KMS-11 (cell line): ENCODE results near the gene ADM2.

Experiments
- H2AFZ ChIP-seq: fragments of 200-600 bp; sonication (generic); 2 replicates; pipeline ENCODE4 v1.6.1; 2016; ENCODE audit warnings: antibody characterized with exemption, mixed run types, low read depth
- H3K27ac ChIP-seq: fragments of 200-600 bp; sonication (generic); 2 replicates; pipeline ENCODE4 v1.6.1; 2016; ENCODE audit warnings: mild to moderate bottlenecking, mixed run types
- H3K27me3 ChIP-seq: fragments of 200-600 bp; sonication (generic); 2 replicates; pipeline ENCODE4 v1.6.1; 2017; ENCODE audit warnings: mild to moderate bottlenecking, low read depth, mixed run types, moderate library complexity; ENCODE audit not compliant: insufficient read depth
- H3K36me3 ChIP-seq: fragments of 200-600 bp; sonication (generic); 2 replicates; pipeline ENCODE4 v1.6.1; 2017; ENCODE audit warnings: mild to moderate bottlenecking, mixed run types; ENCODE audit not compliant: insufficient read depth
- H3K4me1 ChIP-seq: fragments of 200-600 bp; sonication (generic); 2 replicates; pipeline ENCODE4 v1.6.1; 2016; ENCODE audit warnings: mild to moderate bottlenecking, low read depth, mixed run types; ENCODE audit not compliant: poor library complexity, severe bottlenecking
- H3K4me2 ChIP-seq: fragments of 200-600 bp; sonication (generic); 2 replicates; pipeline ENCODE4 v1.7.0; 2016; ENCODE audit warnings: mild to moderate bottlenecking, mixed run types
- H3K4me3 ChIP-seq: fragments of 200-600 bp; sonication (generic); IDR thresholded peaks from 2 replicates; pipeline ENCODE4 v1.6.1; 2017; ENCODE audit warnings: low read depth, low read length, mixed read lengths; ENCODE audit not compliant: insufficient read depth
- H3K79me2 ChIP-seq: fragments of 200-600 bp; sonication (generic); 2 replicates; pipeline ENCODE4 v1.6.1; 2016; ENCODE audit warnings: low read depth, mixed run types; ENCODE audit not compliant: insufficient read depth
- H3K9ac ChIP-seq: fragments of 200-600 bp; sonication (generic); 2 replicates; pipeline ENCODE4 v1.6.1; 2016; ENCODE audit warnings: mild to moderate bottlenecking, mixed run types
- H4K20me1 ChIP-seq: fragments of 200-600 bp; sonication (generic); 2 replicates; pipeline ENCODE4 v1.6.1; 2016; ENCODE audit warnings: mild to moderate bottlenecking, mixed run types; ENCODE audit not compliant: insufficient read depth
- CTCF ChIP-seq: fragments of 200-600 bp; sonication (generic); conservative IDR thresholded peaks from 2 replicates; pipeline ENCODE4 v1.6.1; 2017; ENCODE audit warnings: low read depth, mild to moderate bottlenecking, antibody characterized with exemption, low read length, moderate library complexity, mixed read lengths

The ADM2 gene

GRCh38 chr22:50445071-50445879 is 36.1 kb upstream of the ADM2 start:
- Histone ChIP-seq H3K79me2 (no peaks in the 10 kb centered on the region), H3K36me3 (peaks cover 2% of the 10 kb centered on the region; the same call in 1 of the 2 replicates), H3K4me3 (no peak overlapping the region), H3K27ac (no peak overlapping the region), H4K20me1 (no peaks in the 10 kb centered on the region), H2AFZ (no peak overlapping the region), H3K27me3 (no peaks in the 10 kb centered on the region), H3K9ac (no peak overlapping the region), H3K4me1 (no peaks in the 10 kb centered on the region), H3K4me2 (no peak overlapping the region)
- no peak for TF ChIP-seq CTCF

DNA sequence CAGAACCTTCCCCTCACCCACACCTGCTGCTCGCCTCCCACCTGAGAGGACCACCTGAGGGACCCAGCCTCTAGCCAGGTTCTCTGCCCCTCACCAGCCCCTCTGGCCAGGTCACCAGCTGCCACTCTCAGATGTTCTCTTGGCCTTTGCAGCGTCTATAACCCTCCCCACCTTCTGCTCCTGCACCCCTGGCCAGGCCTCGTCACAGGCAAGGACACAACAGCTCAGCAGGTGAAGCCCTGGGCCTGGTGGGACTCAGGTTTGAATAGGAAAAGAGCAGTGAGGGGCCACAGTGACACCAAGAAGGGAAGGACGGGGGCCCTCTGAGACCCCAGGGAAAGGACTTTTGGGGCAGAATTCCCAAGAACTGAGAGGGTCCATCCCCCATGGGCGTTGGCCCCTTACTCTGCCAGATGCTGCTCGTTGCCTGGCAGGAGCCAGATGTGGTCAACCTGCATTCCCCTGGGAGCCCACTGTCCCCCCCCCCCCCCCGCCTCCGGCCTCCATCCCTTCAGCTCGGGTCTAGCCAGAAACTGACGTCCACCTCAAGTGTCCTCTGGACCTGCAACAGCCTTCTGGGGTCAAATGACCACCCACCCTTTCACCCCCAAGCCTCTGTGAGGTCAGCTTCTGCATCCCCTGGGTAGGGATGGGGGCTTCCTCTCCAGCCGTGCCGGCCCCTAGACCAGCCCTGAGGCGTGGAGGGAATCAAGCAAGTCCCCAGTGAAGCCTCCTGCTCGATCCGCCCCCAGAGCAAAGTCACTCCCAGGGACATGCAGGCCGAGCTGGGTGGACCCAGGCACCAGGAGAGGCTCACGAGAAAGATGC is 35.2 kb upstream of the ADM2 start:
- no peak overlapping the region for H3K9ac ChIP-seq

DNA sequence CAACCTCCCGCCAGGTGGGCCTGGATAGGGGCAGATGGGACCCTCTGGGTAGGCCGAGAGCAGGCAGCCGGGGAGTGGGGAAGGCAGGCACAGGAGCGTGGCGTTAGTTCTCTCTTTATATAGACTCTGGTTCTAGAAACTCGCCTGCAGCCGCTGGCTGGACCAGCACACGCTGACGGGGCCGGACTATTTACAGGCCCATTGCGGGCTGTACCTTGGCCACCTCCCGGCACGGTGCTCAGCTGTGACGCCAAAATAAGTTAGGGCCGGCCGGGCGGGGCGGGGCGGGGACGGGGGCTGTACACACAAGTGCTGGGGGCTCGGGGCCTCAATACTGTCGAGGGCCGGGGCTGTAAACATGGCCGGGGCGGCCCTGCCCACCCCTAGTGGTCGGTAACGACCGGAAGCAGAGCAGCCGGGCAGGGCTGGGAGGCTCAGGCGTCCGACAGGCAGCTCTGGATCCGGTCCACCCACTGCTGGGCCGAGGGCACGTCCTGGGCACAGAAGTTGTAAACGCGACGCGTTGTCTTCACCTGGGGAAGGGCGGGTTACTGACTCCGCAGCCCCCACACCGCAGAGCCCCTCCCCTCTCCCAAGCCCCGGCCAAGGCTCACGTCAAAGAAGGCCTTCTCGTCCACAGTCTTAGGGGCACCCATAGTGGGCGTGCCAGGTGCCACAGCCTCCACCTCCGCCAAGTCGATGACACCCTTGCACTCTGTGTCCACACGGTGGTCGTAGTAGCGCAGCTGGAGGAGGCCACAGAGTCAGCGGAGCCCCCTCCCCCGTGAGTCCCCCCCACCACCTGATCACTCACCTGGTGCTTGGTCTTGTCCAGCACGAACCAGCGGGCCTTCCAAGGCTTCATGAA is 34.4 kb upstream of the ADM2 start:
- no peak overlapping the region for H3K4me3 ChIP-seq
- H2AFZ ChIP-seq = no peak overlapping the region
- no peak overlapping the region for H3K27ac ChIP-seq
- H4K20me1 ChIP-seq = no peaks in the 10 kb centered on the region
- no peaks in the 10 kb centered on the region for H3K79me2 ChIP-seq
- no peak overlapping the region for H3K4me2 ChIP-seq
- no peaks in the 10 kb centered on the region for H3K4me1 ChIP-seq
- peaks cover 2% of the 10 kb centered on the region; the same call in 1 of the 2 replicates for H3K36me3 ChIP-seq
- H3K27me3 ChIP-seq = no peaks in the 10 kb centered on the region
- TF ChIP-seq CTCF = no peak
- H3K9ac ChIP-seq = no peak overlapping the region

More for the DNA sequence above, 35.2 kb upstream of the ADM2 start:
- Histone ChIP-seq H3K4me1 (no peaks in the 10 kb centered on the region), H4K20me1 (no peaks in the 10 kb centered on the region), H3K27ac (no peak overlapping the region), H3K27me3 (no peaks in the 10 kb centered on the region), H3K4me3 (no peak overlapping the region), H3K79me2 (no peaks in the 10 kb centered on the region), H3K36me3 (peaks cover 2% of the 10 kb centered on the region; the same call in 1 of the 2 replicates), H2AFZ (no peak overlapping the region), H3K4me2 (no peak overlapping the region)
- TF ChIP-seq CTCF = no peak
